GM18519 (cell line): ENCODE data around the gene VPS41.

Source experiments
- ATAC-seq: cut with Tn5 transposase; IDR thresholded peaks from one replicate; pipeline ENCODE4 v1.9.1; 2021; ENCODE audit warnings: mild to moderate bottlenecking, moderate library complexity; ENCODE audit not compliant: unreplicated experiment, low FRiP score

VPS41 gene

DNA sequence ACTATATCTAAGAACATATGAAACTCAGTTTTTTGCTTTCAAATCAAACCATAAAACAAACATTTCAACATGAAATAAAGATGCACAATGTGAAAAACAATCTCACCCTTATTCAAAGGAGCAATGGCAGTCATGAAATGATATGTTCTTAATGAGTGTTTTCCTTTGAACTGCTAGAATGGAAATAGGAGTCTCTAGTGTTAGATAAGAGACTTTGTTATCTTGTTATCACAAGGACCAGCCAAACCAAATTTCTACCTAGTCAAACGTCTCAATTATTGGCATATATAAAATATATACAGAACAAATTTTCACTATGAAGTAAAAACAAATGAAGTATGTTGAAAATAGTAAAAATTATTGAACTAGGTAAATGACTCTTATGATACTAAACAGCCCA lies 1.2 kb downstream of the VPS41 start:
- no peak for ATAC-seq

DNA sequence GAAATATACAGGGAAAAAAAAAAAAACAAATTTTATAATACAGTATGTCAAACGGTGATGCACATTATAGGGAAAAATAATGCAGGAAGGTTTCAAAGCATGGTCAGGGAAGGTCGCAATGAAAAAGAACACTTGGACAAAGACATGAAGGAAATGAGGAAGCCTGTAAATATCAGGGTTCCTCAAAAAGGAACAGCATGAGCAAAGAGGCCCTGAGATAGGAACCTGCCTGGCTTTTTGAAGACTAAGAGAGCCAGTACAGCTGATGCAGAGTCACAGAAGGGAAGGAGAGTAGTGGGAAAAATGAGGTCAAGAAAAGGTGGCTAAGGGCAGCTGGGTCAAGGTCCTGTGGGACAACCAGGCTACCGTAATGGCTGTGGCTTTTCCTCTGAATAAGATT lies 1.9 kb downstream of the VPS41 start:
- ATAC-seq: no peak

DNA sequence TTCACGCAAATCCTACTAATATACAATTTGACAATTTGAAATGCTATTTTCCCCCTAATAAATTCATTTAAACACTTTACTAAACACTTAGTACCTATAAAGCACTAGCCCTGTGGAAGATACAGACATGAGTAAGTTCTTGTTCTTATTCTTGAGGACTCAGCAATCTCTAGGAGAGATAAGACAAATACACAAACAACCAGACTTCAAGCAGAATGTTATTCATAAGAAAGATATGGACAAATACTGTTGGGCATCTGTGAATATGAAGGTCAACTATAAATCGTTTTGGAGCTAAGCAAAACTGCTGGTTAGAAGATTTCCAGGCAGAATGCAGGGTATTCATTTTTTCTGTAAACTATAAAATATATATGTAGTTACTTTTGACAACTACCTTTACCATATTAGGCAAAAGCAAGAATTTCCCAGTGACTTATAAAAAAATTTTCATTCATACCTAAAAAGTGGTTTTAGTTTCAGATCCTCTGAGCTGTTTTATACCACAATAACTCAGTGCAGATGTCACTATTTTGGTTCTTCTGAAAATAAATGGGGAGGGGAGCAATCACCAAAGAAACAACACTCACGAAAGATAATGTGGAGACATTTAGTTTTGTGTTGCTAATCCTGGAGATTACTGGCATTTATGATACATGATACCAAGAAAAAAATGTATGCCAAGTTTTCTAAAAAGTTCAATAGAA lies 3.8 kb downstream of the VPS41 start:
- peak; percentile 43 for ATAC-seq

DNA sequence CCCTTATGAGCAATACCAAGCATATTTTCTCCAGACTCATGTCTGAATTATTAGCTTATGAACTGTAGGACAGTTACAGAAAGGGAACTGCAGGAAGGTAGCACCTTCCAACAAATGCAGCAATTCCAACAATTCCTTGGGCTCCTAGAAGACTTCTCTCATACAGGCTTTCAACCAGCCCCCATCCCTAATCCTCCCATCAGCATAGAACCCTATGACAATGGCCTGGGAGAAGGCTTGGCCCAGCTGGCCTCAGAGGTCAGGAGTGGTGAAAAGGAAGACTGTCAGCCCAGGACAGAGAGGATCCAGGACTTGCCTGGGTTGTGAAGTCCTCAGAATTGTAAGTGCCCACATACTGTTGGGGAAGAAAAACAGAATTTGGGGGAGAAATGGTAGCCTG lies 5.9 kb downstream of the VPS41 start:
- ATAC-seq: no peak

DNA sequence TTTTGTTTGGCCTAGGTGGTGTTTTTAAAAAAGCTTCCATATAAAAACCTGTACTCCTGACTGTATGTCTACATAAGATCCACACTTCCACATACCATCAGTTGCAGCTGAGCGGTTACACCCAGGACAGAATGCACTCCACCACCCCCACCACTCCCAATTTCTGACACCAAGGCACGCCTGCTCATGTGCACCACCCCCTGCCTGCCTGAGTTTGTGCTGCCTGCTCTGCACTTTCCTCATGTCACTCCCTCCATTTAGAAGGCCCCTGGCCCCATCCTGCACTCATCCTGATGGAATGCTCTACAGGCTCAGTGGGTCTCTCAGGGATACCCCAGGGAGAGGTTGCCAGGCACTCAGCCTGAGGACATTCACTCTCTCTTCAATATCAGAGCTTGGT lies 6.5 kb downstream of the VPS41 start:
- no peak for ATAC-seq

DNA sequence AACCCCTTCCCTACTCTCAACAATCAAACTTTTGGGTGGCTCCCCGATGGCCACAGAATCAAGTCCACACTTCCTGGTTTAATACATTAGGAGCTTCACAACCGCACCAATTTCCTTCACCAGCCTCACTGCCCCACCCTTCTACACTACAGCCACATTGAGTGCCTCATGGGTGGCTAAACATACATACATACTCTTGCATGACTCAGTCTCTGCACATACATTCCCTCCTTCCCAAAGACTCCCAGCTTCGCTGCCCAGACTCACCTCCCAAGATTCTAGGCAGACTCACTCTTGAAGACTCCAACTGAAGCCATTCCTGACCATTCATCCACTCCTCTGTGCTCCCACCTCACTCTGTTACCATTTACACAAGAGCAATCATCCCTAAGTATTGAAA lies 15.9 kb downstream of the VPS41 start:
- no peak for ATAC-seq

DNA sequence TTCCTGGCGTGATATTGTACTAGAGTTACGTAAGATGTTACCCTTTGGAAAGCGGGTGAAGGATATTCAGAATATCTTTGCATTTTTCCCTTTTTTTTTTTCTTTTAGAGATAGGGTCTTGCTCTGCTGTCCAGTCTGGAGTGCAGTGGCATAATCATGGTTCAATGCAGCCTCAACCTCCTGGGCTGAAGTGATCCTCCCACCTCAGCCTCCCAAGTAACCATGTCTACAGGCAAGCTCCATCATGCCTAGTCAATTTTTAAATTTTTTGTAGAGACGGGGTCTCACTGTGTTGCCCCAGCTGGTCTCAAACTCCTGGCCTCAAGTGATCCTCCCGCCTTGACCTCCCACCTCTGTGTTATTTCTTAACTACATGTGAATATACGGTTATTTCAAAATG lies 18.4 kb downstream of the VPS41 start:
- ATAC-seq: no peak

DNA sequence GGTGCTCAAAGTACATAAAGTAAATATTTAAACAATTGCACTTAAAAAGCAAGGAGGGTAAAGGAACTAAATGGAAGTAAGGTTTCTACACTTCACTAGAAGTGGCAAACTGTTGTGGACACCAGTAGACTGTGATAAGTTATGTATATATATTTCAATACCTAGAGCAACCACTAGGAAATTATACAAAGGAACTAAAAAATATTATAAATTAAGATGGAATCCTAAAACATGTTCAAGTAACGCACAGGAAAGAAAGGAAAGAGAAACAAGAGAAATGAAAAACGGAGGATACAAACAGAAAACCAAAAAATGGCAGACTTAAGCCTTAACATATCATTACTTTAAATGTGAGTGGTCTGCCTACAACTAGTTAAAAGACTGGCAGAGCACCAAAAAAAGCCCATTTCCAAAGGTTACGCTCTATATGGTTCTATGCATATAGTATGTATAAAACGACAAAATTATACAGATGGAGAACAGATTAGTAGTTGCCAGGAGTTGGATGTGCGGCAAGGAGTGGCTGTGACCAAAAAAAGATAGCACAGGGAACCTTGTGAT lies 19.0 kb downstream of the VPS41 start:
- ATAC-seq: no peak

DNA sequence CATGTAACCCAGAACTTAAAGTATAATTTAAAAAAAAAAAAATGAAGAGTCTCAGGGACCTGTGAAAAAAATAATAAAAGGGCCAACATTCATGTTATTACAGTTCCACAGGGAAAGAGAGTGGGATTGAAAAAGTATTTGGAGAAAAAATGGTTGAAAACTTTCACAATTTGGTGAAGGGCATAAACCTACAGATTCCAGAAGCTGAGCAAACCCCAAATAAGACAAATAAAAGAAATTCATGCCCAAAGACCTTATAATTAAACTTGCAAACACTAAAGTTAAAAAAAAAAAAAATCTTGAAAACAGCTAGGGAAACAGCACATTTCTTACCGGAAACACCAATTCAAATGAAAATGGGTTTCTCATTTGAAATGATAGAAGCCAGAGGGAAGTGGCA lies 19.9 kb downstream of the VPS41 start:
- no peak for ATAC-seq

DNA sequence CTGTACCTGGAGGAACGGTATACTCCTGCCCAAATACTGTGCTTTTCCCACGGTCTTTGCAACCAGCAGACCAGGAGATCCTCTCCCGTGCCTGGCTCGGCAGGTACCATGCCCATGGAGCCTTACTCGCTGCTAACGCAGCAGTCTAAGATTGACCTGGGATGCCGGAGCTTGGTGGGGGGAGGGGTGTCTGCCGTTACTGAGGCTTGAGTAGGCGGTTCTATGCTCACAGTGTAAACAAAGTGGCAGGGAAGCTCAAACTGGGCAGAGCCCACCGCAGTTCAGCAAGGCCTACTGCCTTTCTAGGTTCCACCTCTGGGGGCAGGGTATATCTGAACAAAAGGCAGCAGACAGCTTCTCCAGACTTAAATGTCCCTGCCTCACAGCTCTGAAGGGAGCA lies 22.7 kb downstream of the VPS41 start:
- no peak for ATAC-seq

DNA sequence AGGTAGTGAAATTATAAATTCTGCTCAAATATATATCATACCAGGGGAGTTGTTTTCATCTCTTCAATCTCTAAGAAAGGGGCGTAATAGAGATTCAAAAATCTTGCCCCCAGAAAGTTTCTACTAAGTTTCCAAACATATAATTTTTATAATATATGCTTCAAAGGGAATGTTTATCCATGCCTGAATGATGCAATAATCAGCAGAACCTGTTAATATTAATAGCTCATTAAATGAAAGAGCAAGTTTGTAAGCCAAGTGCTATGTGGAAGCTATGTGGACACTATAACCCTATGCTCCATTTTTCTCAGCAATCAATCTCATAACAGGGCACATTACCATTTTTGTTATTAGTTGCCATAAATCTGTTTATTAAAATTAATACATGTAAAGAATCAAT lies 25.3 kb downstream of the VPS41 start:
- no peak for ATAC-seq

DNA sequence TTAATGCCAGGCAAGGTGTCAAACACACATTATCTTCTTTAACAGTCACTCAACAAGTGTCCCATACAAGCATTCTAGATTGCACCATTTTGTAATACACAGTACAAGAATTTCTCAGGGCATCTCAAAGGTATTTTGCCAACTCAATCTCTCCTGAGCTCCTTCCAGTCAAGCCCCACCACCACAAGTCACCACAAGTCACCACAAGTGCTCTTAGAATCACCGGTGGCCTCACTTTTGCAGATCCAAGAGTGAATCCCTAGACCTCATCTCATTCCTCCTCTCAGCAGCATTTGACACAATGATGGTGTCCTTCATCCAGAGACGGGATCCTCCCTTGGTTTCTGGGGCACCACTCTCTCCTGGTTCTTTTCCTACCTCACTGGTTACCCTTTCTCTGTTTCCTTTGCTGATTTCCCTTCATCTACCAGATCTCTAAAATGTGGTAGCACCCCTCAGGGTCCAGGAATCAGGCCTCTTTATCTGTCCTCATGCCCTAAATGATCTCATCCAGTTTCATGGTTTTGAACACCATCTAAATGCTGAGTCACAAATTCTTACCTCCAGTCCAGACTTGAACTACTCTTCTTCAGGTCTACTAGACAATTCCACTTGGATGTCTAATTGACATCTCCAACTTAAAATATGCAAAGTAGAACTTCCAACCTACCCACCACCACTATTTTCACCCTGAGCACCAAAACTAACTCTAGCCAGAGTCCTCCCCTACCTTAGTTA lies 26.9 kb downstream of the VPS41 start:
- ATAC-seq: no peak

DNA sequence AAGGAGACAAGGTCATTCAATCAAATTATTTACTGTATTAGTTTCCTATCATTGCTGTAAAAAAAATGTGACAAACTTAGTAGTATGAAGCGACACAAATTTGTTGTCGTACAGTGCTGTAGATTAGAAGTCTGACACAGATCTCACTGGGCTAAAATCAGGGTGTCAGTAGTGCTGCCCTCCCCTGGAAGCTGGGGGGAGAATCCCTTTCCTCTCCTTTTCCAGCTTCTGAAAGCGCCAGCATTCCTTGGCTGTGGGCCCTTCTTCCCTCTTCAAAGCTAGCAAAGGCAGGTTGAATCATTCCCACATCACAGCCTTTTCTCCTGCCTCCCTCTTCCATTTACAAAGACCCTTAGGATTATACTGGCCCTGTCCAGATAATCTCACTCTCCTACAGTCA lies 28.0 kb downstream of the VPS41 start:
- ATAC-seq: no peak

DNA sequence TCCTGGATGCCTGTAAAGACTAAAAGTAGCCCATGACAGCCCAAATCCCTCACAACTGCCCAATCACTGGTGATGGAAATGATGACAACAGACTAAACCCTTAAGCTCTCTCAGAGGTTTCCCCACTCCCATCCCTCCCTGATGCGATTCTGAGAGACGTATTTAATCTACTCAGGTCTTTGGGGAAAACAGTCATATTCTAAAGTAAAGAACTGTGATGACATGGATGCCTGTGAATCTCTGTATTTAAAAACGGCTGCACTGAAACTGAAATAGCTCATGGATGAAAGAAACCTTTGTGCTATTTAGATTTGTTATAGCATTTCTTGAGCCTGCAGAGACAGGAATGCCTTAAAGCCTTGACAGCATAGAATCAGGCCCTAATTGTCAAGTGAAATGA lies 28.5 kb downstream of the VPS41 start:
- ATAC-seq: no peak

DNA sequence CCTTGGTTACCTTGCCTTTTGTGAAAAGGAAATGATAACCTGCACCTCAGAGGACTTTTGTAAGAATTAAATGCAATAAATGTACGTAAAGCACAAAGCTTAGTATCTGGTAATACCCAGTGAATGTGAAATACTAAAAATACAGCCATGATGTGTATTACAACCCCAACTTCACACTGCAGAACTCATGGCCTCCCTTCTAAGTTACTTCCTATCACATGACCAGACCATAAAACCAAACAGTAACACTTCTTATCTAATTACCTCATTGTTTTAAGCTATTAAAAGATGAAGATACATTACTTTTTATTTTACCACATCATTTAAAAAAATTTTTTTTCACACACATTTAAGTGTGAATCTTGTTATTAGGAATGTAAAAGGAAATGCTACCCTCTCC lies 29.0 kb downstream of the VPS41 start:
- no peak for ATAC-seq

DNA sequence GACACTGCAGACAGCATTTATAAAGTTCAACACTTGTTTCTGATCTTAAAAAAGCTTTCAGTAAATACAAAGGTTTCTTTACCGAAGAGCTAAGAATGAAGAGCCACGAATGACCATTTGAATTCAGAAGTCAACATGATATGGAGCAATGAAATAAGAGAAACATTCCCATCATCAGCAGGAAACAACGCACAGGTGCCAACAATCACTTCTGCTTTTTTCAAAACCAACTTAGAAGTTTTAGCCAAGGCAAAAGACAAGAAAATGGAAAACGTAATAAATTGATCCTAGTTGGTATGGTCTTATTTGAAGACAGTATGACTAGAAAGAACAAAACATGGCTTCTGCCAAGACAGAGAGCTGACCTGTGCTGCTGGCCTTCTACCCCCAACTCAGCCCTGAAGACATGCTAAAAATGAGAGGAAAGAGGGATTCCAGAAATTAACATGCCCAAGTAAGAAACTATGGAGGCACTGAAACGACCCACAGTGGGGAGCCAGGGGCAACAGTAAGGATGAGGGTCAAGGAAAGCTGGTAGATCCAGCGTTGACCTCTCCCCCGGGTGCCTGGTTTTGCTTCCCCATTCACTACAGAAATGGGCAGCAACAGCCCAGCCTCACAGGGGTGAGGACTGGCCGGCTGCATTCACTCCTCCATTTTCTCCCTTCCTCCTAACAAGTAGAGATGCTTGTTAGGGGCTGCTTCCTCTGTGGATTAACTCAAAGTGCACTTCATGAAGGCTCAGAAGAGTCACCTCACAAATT lies 30.1 kb downstream of the VPS41 start:
- no peak for ATAC-seq

DNA sequence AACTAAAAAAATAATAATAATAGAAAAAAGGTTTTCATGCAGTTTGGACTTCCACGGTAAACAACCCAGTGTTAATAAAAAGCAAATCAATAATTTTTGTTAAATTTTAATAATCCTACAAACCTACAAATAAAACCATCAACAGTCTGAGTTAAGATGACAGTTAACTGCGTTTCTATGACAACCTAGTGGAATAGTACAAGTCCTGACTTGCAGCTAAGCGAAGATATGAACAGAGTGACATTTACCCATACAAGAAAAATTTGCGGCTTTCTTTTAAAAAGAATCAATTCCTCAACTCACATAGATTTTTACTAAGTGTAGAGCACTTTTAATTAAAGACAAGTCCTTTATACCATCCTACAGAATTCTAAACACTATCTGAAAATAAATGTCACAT lies 35.6 kb downstream of the VPS41 start:
- ATAC-seq: no peak

DNA sequence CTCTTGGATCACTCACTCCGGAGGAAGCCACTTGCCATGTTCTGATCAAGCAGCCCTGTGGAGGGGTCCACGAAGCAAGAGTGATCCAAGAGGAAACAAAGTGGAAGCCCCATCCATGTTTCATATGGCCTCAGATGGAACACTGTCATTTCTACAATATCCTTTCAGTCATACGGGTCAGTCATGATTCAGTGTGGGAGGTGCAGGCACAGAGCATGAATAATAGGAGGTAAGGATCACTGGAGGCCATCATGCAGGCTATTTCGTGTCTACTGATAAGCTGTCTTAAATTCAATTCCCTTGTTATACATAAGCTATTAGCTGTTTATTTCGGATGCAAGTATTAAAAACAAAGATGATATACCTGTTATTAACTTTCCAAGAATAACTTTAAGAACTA lies 36.8 kb downstream of the VPS41 start:
- ATAC-seq: no peak

DNA sequence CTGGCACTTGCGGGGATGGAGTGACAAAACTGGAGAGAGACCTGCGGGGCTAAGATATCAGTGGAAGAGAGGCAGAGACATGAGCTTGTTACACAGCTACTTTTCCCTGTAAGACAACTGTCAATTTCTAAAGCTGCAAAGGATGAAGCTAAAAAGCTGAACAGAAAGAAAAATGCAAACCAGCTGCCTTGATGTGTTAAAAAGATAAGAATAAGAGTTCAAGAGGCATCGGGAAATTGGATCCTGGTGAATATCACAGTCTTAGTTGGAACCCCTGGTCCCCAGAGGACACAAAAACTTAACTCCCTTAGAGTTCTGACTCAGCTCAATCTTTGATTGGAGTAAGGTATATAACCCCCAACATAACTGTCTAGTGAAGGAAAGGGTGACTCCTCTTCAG lies 38.8 kb downstream of the VPS41 start:
- ATAC-seq: no peak

DNA sequence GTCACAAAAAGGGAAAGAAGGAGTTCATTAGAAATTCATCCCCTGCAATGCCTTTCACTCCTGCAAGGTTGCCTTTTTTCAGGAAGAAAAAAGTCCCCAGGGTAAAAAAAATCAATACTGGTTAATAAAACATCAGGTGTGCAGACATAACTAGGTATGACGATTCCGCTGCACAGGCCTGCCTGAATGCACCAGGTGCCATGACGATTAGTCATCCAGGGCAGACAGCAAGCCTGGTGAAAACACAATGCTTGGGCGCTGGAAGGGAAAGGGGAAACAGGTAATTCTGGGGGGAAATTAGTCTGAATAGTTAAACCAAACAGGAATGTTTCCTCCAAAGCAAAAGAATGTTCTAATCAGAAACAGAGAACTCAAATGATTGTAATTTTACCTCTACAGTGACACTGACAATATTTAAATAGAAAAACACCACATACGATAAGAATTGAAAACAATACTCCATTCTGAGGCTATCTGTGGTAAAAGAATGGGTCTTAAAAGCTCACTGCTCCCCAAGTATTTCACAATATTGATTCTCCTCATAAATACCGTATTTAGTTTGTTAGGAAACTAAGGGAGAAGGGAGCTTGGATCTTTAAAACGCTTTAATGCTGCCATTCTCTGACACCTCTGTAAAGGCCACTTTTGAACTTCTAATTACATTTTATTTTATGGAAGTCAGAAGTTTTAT lies 45.2 kb downstream of the VPS41 start:
- no peak for ATAC-seq

DNA sequence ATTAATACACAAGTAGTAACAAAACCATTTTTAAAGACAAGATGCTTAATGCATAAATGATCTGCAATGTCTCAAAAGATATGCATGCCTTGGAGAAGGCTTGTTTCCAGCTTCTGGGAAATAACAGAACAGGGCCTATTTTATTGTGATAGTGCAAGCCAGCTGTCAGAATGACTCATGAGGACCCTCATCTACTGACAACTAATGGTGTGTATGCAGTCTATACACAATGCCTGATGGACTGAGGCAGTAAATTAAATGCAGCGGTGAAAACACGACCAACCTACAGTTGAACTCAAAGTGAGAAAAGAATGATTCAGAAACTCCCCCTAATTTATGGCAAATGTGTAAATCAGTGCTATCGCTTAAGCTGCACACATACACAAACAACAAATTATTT lies 46.3 kb downstream of the VPS41 start:
- ATAC-seq: no peak
